KMS-11 (cell line): ENCODE measurements around the gene GFER.
"Not testable (repeated sequence)": the region's sequence is repeated elsewhere in the genome, so short reads cannot be mapped to it uniquely, and the experiment has no call there.

Experiments
- H2AFZ ChIP-seq: fragments of 200-600 bp; sonication (generic); 2 replicates; pipeline ENCODE4 v1.6.1; 2016; ENCODE audit warnings: antibody characterized with exemption, mixed run types, low read depth
- H3K27ac ChIP-seq: fragments of 200-600 bp; sonication (generic); 2 replicates; pipeline ENCODE4 v1.6.1; 2016; ENCODE audit warnings: mild to moderate bottlenecking, mixed run types
- H3K27me3 ChIP-seq: fragments of 200-600 bp; sonication (generic); 2 replicates; pipeline ENCODE4 v1.6.1; 2017; ENCODE audit warnings: mild to moderate bottlenecking, low read depth, mixed run types, moderate library complexity; ENCODE audit not compliant: insufficient read depth
- H3K36me3 ChIP-seq: fragments of 200-600 bp; sonication (generic); 2 replicates; pipeline ENCODE4 v1.6.1; 2017; ENCODE audit warnings: mild to moderate bottlenecking, mixed run types; ENCODE audit not compliant: insufficient read depth
- H3K4me1 ChIP-seq: fragments of 200-600 bp; sonication (generic); 2 replicates; pipeline ENCODE4 v1.6.1; 2016; ENCODE audit warnings: mild to moderate bottlenecking, low read depth, mixed run types; ENCODE audit not compliant: poor library complexity, severe bottlenecking
- H3K4me2 ChIP-seq: fragments of 200-600 bp; sonication (generic); 2 replicates; pipeline ENCODE4 v1.7.0; 2016; ENCODE audit warnings: mild to moderate bottlenecking, mixed run types
- H3K4me3 ChIP-seq: fragments of 200-600 bp; sonication (generic); IDR thresholded peaks from 2 replicates; pipeline ENCODE4 v1.6.1; 2017; ENCODE audit warnings: low read depth, low read length, mixed read lengths; ENCODE audit not compliant: insufficient read depth
- H3K79me2 ChIP-seq: fragments of 200-600 bp; sonication (generic); 2 replicates; pipeline ENCODE4 v1.6.1; 2016; ENCODE audit warnings: low read depth, mixed run types; ENCODE audit not compliant: insufficient read depth
- H3K9ac ChIP-seq: fragments of 200-600 bp; sonication (generic); 2 replicates; pipeline ENCODE4 v1.6.1; 2016; ENCODE audit warnings: mild to moderate bottlenecking, mixed run types
- H4K20me1 ChIP-seq: fragments of 200-600 bp; sonication (generic); 2 replicates; pipeline ENCODE4 v1.6.1; 2016; ENCODE audit warnings: mild to moderate bottlenecking, mixed run types; ENCODE audit not compliant: insufficient read depth
- TF ChIP-seq, protein P1 (sequence below): fragments of 200-600 bp; sonication (generic); conservative IDR thresholded peaks from 2 replicates; pipeline ENCODE4 v1.6.1; 2017; ENCODE audit warnings: low read depth, mild to moderate bottlenecking, antibody characterized with exemption, low read length, moderate library complexity, mixed read lengths

The GFER gene

DNA sequence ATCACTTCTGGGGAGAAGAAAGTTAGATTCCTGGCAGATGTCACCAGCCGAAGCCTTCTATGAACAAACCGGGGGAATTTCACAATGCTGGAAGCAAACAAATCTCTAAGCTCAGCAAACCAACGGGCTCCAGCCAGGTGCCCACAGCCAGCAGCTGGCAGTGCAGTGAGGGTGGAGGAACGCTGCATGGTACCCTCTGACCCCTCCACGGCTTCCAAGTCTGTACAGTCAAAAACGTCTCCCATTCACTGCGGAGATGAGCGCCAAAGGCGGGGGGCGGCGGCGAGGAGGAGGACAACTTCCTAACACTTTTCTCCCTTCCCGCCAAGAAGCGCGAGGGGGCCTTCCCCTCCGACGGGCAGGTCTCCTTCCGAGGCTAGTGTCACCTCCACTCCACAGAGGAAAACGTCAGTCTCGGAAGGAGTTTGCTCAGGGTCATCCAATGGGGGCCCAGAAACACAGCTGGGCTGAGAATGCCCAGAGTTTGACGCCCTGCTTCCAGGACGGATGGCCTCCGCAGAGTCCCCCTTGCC is 24.7 kb downstream of the GFER start:
- H3K27me3 ChIP-seq, result no peaks in the 10 kb centered on the region
- peaks cover 23% of the 10 kb centered on the region for H3K4me1 ChIP-seq
- H3K9ac ChIP-seq, result peak overlapping the region; percentile 78
- H3K36me3 ChIP-seq, result no peaks in the 10 kb centered on the region
- TF ChIP-seq, protein P1, sequence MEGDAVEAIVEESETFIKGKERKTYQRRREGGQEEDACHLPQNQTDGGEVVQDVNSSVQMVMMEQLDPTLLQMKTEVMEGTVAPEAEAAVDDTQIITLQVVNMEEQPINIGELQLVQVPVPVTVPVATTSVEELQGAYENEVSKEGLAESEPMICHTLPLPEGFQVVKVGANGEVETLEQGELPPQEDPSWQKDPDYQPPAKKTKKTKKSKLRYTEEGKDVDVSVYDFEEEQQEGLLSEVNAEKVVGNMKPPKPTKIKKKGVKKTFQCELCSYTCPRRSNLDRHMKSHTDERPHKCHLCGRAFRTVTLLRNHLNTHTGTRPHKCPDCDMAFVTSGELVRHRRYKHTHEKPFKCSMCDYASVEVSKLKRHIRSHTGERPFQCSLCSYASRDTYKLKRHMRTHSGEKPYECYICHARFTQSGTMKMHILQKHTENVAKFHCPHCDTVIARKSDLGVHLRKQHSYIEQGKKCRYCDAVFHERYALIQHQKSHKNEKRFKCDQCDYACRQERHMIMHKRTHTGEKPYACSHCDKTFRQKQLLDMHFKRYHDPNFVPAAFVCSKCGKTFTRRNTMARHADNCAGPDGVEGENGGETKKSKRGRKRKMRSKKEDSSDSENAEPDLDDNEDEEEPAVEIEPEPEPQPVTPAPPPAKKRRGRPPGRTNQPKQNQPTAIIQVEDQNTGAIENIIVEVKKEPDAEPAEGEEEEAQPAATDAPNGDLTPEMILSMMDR, result no peak
- H3K4me2 ChIP-seq, result peak overlapping the region; percentile 96
- H3K4me3 ChIP-seq, result no peak overlapping the region
- peak overlapping the region; percentile 61 for H3K27ac ChIP-seq
- peaks cover 15% of the 10 kb centered on the region for H4K20me1 ChIP-seq
- peak overlapping the region; percentile 54; the same call in 1 of the 2 replicates for H2AFZ ChIP-seq
- peaks cover 51% of the 10 kb centered on the region for H3K79me2 ChIP-seq

DNA sequence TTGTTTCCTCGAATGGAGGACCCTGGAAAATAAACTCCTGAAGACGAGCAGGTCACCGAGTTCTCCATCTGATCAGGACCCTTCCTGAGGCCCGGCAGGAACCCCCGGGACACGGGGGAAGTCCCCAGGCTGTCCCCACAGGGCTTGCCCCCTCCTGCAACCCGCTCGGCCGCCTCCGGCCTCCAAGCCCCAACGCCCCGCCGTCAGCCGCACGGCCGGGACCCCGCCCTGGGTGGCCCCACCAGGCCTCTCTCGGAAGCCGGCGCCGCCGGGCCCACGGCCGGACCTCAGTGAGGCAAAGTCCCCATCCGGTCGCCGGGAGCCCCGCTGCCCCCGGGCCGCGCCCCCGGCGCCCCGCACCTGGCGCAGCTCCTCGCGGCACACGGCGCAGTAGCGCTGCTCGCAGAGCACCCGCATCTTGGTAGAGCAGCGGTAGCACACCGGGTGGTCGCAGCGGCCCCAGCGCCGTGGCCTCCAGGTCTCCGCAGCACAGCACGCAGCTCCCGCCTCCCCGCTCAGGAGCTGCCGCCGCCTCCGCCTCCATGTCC is 25.2 kb downstream of the GFER start:
- H3K4me2 ChIP-seq, result peak overlapping the region; percentile 96
- peaks cover 23% of the 10 kb centered on the region for H3K4me1 ChIP-seq
- H4K20me1 ChIP-seq, result peaks cover 15% of the 10 kb centered on the region
- TF ChIP-seq, protein P1, result no peak; the same call in 1 of the 2 replicates
- peaks cover 50% of the 10 kb centered on the region for H3K79me2 ChIP-seq
- no peaks in the 10 kb centered on the region for H3K36me3 ChIP-seq
- no peaks in the 10 kb centered on the region for H3K27me3 ChIP-seq
- peak overlapping the region; percentile 78 for H3K9ac ChIP-seq
- H3K4me3 ChIP-seq, result no peak overlapping the region
- peak overlapping the region; percentile 54; the same call in 1 of the 2 replicates for H2AFZ ChIP-seq
- H3K27ac ChIP-seq, result peak overlapping the region; percentile 61

DNA sequence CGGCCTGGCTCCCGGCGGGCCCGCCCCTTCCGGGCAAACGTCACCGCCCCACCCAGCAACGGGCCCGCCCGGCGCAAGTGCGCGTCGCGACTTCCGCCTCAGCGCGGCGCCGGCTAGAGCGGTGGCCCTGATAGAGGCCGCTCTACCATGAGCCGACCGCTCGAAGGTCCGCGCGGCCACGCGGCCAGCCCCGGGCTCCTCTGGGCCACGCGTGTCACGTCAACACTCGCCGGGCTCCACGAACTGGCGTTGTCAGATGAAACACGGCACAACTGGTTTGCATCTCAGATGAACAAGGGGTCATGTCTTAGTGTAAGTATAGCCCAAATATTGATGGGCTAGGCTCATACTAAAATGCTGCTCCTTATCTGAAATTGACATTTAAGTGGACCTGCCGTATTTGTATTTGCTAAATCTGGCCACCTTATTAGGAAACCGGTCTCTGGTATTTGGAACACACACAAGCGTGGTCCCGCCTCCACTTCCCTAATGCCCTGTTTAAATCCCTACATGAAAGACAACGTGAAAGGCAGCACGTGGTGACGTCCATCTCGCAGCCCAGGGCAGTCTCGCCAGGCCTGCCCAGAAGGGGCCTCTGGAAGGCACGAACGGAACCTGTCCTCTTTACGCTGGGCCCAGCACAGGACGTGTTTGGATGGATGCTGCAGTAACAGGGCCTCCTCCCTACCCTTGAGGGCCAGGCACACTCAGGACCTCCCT is 26.0 kb downstream of the GFER start, which contains the start of gene ZNF598:
Gene ZNF598 (minus strand): TSS at position 31 of the 720 bp plus-strand sequence.
- Histone ChIP-seq H2AFZ (peak within 1 kb of the TSS; percentile 76), H3K4me1 (peaks cover 23% of the 10 kb centered on the region), H3K4me3 (peak within 1 kb of the TSS; percentile 56), H3K27ac (peak within 1 kb of the TSS; percentile 61), H3K79me2 (peaks cover 43% of the 10 kb centered on the region), H4K20me1 (peaks cover 15% of the 10 kb centered on the region), H3K4me2 (peak within 1 kb of the TSS; percentile 96), H3K9ac (peak within 1 kb of the TSS; percentile 87), H3K27me3 (no peaks in the 10 kb centered on the region), H3K36me3 (no peaks in the 10 kb centered on the region)
- TF ChIP-seq, protein P1, result no peak; the same call in 1 of the 2 replicates

DNA sequence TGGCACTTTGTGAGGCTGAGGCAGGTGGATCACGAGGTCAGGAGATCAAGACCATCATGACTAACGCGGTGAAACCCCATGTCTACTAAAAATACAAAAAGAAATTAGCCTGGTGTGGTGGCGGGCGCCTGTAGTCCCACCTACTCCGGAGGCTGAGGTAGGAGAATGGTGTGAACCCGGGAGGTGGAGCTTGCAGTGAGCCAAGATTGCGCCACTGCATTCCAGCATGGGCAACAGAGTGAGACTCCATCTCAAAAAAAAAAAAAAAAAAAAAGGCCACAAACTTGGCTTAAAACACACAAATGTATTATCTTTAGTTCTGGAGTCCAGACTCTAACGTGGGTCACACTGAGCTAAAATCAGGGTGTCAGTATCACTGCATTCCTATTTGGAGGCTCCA is 27.7 kb downstream of the GFER start:
- H3K27ac ChIP-seq, H3K27me3 ChIP-seq, H3K36me3 ChIP-seq, H3K4me3 ChIP-seq, H3K9ac ChIP-seq, H3K4me2 ChIP-seq, H2AFZ ChIP-seq: not testable (repeated sequence)
- H3K4me1 ChIP-seq, result peaks cover 23% of the 10 kb centered on the region
- peaks cover 12% of the 10 kb centered on the region for H4K20me1 ChIP-seq
- peaks cover 27% of the 10 kb centered on the region for H3K79me2 ChIP-seq
